SHP77 (cell line): ENCODE data around the gene UPF3A.
"Not testable (repeated sequence)": the region's sequence is repeated elsewhere in the genome, so short reads cannot be mapped to it uniquely, and the experiment has no call there.

Experiments
- DNase-seq, 2 experiments: peaks; one replicate each; lab custom pipeline; 2025; lab: John Stamatoyannopoulos, UW

The UPF3A gene

GRCh38 chr13:114264313-114264712, 17.1 kb upstream of the UPF3A start:
- DNase-seq: not testable (repeated sequence)

- DNase-seq: no peak
These were observed 16.4 kb upstream of the UPF3A start for GRCh38 chr13:114264886-114265611.

GRCh38 chr13:114266241-114266640, 15.2 kb upstream of the UPF3A start:
- no peak for DNase-seq

GRCh38 chr13:114268344-114269280, 12.8 kb upstream of the UPF3A start:
- no peak for DNase-seq

GRCh38 chr13:114269281-114269770, 12.1 kb upstream of the UPF3A start:
- no peak for DNase-seq

GRCh38 chr13:114272977-114273376, 8.4 kb upstream of the UPF3A start:
- no peak for DNase-seq

GRCh38 chr13:114275304-114275703, 6.1 kb upstream of the UPF3A start:
- DNase-seq: no peak

GRCh38 chr13:114279146-114279545, 2.3 kb upstream of the UPF3A start:
- DNase-seq: no peak

GRCh38 chr13:114279758-114280355, 1.5 kb upstream of the UPF3A start:
- peak in 1 of 2 experiments; percentile 3 for DNase-seq

GRCh38 chr13:114282041-114282670, 755 bp downstream of the UPF3A start:
- DNase-seq: peak; percentile 75 to 85

- DNase-seq: no peak
These were observed 2.2 kb downstream of the UPF3A start for GRCh38 chr13:114283576-114283975.

- DNase-seq: no peak
These were observed 3.3 kb downstream of the UPF3A start for GRCh38 chr13:114284680-114285079.

- no peak for DNase-seq
These were observed 3.9 kb downstream of the UPF3A start for GRCh38 chr13:114285166-114285808.

- DNase-seq: no peak
These were observed 5.4 kb downstream of the UPF3A start for GRCh38 chr13:114286808-114287207.

- DNase-seq: no peak
These were observed 6.8 kb downstream of the UPF3A start for GRCh38 chr13:114288157-114288591.

- DNase-seq: no peak
These were observed 15.0 kb downstream of the UPF3A start for GRCh38 chr13:114296448-114296847.

GRCh38 chr13:114296902-114297301, 15.5 kb downstream of the UPF3A start:
- DNase-seq: no peak

- no peak for DNase-seq
These were observed 17.5 kb downstream of the UPF3A start for GRCh38 chr13:114298866-114299265.

GRCh38 chr13:114299604-114300305, 18.4 kb downstream of the UPF3A start:
- DNase-seq: no peak

GRCh38 chr13:114303700-114304327, 22.4 kb downstream of the UPF3A start:
- no peak for DNase-seq
